Heart left ventricle (tissue), 13 donors: ENCODE results near the gene CENPM.

Experiments
- POLR2A ChIP-seq, 2 donors: fragments of 450-650 bp; IDR thresholded peaks; one replicate each; pipeline ENCODE4 v1.6.1; 2017; ENCODE audit warnings: antibody characterized with exemption in 2 of 2, mild to moderate bottlenecking in 2 of 2, moderate library complexity in 2 of 2
- TF ChIP-seq, protein P1 (sequence below), 12 donors: fragments of 200-600 bp; sonication (generic) in 4 of 12; IDR thresholded peaks; one replicate each; pipeline versions ENCODE4 v1.5.0 to v1.8.0; 2018 to 2022; ENCODE audit warnings: antibody characterized with exemption in 12 of 12, mild to moderate bottlenecking in 5 of 12
- donor health status: ischemic (EF 13 %, LVEDD 7.1; RV severe dilation, severe dysfunction).
- donor health status: DM: no; HTN: yes; CAD: no.
- donor health status: DM: no; HTN: no; CAD: no.
- donor health status: ischemic (EF 25% LVEDD 6.9; RV normal size, moderate dysfunction).
- donor health status: ischemic (EF 25% LVEDD 5.7; RV mildly dilated, moderate dysfunction).
- donor health status: ischemic (EF 35%, LVEDD 5.7; RV mildly dilated, moderate dysfunction).
- donor health status: nonischemic (EF 11% LVEDD 7.7; RV severe dilation, severe dysfunction).
- donor health status: DM: yes; HTN: yes; CAD: no.
- donor health status: PGD.
- donor health status: ischemic (EF 29% LVEDD 5.4; RV normal size, mild dysfunction).
- donor health status: nonischemic (EF 23%, LVEDD 6.1; RV moderate dilation, normal function).

DNA sequence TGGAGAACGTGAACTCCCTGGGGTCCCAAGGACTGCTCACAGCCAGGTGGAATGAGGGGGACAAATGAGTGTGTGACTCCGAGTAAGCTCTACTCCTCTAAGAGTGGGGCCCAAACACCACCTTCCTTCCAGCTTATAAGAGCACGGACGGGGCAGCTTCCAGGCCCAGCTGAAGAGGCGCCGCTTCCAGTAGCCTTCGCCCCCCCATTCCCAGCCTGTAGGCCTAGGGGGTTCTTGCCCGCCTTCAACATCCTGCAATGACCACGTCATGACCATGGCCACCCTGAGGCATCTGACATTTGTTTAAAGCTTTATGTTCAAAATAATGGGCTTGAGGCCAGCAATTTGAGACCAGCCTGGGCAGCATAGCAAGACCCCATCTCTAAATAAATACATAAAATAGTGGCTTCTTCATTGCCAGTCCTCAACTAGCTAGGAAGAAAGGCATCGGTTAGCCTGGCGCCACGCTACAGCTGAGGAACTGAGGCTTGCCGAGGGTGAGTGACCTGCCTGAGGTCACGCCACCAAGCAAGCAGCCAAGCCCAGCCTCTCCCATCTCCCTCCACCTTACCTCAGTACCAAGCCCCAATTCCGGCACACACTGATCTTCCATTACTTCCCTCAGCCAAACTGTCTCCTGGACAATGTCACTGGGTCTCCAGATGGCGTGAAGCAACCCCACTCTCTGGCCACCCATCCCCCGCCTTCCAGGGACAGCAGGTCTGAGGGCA, 12.5 kb downstream of the CENPM start:
- TF ChIP-seq, protein P1, sequence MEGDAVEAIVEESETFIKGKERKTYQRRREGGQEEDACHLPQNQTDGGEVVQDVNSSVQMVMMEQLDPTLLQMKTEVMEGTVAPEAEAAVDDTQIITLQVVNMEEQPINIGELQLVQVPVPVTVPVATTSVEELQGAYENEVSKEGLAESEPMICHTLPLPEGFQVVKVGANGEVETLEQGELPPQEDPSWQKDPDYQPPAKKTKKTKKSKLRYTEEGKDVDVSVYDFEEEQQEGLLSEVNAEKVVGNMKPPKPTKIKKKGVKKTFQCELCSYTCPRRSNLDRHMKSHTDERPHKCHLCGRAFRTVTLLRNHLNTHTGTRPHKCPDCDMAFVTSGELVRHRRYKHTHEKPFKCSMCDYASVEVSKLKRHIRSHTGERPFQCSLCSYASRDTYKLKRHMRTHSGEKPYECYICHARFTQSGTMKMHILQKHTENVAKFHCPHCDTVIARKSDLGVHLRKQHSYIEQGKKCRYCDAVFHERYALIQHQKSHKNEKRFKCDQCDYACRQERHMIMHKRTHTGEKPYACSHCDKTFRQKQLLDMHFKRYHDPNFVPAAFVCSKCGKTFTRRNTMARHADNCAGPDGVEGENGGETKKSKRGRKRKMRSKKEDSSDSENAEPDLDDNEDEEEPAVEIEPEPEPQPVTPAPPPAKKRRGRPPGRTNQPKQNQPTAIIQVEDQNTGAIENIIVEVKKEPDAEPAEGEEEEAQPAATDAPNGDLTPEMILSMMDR (IDR thresholded peaks at IDR 0.05): no peak
- TF ChIP-seq POLR2A (IDR thresholded peaks at IDR 0.05): no peak
